GM13976 (cell line): ENCODE results near the gene CNTNAP1.
"Not testable (repeated sequence)": the region's sequence is repeated elsewhere in the genome, so short reads cannot be mapped to it uniquely, and the experiment has no call there.

ENCODE experiments used
- DNase-seq: peaks from one replicate; pipeline ENCODE4 v3.0.0; 2012; ENCODE audit warnings: low spot score
- CTCF ChIP-seq: IDR thresholded peaks from 2 replicates; pipeline ENCODE4 v1.5.1; 2012; ENCODE audit warnings: borderline replicate concordance, mild to moderate bottlenecking; ENCODE audit not compliant: insufficient read depth; ENCODE audit errors: extremely low read depth, missing control alignments, control extremely low read depth
- in situ Hi-C: fragments of 300-500 bp; cut with MboI; formaldehyde crosslinking; loops from one replicate; pipeline ENCODE4 v1.12.0; 2022; ENCODE audit warnings: low sequenced_read_pairs, mixed read lengths, inconsistent platforms; ENCODE audit not compliant: unreplicated experiment

Gene CNTNAP1

GRCh38 chr17:42651392-42651791, 30.9 kb upstream of the CNTNAP1 start:
- no peak for TF ChIP-seq CTCF
- DNase-seq = no peak
- in situ Hi-C loops = no loop called here

- TF ChIP-seq CTCF = no peak
- DNase-seq = no peak
- in situ Hi-C loops = no loop called here
These were observed 28.9 kb upstream of the CNTNAP1 start for GRCh38 chr17:42653179-42654124.

- TF ChIP-seq CTCF = no peak
- DNase-seq = no peak
- in situ Hi-C loops = no loop called here
These were observed 26.8 kb upstream of the CNTNAP1 start for GRCh38 chr17:42655528-42655927.

GRCh38 chr17:42657824-42658588, 24.3 kb upstream of the CNTNAP1 start:
- no peak for TF ChIP-seq CTCF
- in situ Hi-C loops = no loop called here
- DNase-seq = no peak

GRCh38 chr17:42659079-42659931, 23.0 kb upstream of the CNTNAP1 start, which contains the start of gene TUBG2:
TSS of gene TUBG2 (plus strand) at chr17:42659284. CDS start at chr17:42659504, 220 bp downstream.
- peak; percentile 91 for DNase-seq
- in situ Hi-C loops = no loop called here
- TF ChIP-seq CTCF = no peak

GRCh38 chr17:42659932-42660274, 22.4 kb upstream of the CNTNAP1 start:
- in situ Hi-C loops, DNase-seq: not testable (repeated sequence)
